Omental fat pad (tissue), 4 donors: ENCODE data around the gene VPS54. TPM values are rescaled to one million over a fixed set of nuclear protein-coding genes. Genes with fewer than 3 reads are reported as not detected.
A peak's percentile ranks its signal among the peaks of the same experiment; 100 is the strongest.

Experiments
- ATAC-seq: fragments of 150-250 bp; one replicate; pipeline ENCODE4 v1.9.1; 2016; ENCODE audit warnings: mild to moderate bottlenecking, moderate library complexity; ENCODE audit not compliant: low FRiP score
- DNase-seq: peaks from one replicate; pipeline ENCODE4 v3.0.0-alpha.2; 2019; ENCODE audit warnings: low spot score
- total RNA-seq, 4 donors: library from RNA; depleted of rRNA; stranded (reverse); fragments of >200 nt; gene quantifications; one replicate each; pipeline ENCODE4 v1.1.0, GENCODE V29; 2016
- TF ChIP-seq, protein P1 (sequence below), 3 donors: fragments of 450-650 bp; IDR thresholded peaks; one replicate each; pipeline ENCODE4 v1.5.1; 2016 to 2017; ENCODE audit warnings: antibody characterized with exemption in 3 of 3, mild to moderate bottlenecking in 3 of 3, moderate library complexity in 2 of 3

VPS54 gene
- total RNA-seq, 4 donors from 2014 or later, result 19.8 to 40.5 (median 26.9) TPM

DNA sequence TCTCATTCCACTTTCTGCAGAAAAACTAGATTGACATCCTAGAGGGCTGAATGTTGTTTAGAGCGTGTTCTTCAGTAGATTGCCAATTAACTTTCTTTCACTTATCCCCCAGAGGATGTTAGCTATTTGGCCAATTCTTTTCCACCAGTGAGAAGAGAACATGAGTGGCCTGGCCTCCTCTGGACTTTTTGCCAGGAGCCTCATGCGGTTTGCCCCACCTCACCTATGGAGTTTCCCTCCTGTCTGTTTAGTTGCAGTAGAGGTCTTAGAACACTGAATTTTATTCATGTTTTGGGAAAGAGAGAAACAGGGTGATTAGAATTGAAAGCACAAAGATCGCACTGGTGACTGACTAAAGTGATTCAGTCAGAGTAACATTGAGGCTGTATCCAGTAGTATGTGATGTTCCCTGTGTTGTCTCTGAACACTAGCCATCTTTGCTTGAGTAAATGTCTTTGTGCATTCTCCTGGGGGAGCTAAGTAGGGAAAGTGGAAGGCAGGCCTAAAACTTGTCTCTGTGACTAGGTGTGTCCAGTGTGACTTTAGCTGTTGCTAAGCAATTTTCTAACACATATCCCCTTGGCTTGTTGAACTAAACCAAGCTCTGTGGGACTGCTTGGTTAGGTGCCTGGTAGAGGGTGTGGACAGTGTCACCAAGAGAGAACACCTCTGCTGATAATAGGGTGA, 143.5 kb downstream of the VPS54 start:
- DNase-seq, result no peak
- no peak for ATAC-seq
- TF ChIP-seq, protein P1, sequence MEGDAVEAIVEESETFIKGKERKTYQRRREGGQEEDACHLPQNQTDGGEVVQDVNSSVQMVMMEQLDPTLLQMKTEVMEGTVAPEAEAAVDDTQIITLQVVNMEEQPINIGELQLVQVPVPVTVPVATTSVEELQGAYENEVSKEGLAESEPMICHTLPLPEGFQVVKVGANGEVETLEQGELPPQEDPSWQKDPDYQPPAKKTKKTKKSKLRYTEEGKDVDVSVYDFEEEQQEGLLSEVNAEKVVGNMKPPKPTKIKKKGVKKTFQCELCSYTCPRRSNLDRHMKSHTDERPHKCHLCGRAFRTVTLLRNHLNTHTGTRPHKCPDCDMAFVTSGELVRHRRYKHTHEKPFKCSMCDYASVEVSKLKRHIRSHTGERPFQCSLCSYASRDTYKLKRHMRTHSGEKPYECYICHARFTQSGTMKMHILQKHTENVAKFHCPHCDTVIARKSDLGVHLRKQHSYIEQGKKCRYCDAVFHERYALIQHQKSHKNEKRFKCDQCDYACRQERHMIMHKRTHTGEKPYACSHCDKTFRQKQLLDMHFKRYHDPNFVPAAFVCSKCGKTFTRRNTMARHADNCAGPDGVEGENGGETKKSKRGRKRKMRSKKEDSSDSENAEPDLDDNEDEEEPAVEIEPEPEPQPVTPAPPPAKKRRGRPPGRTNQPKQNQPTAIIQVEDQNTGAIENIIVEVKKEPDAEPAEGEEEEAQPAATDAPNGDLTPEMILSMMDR (IDR thresholded peaks at IDR 0.05), result no peak

- DNase-seq (no peak), ATAC-seq (peak; percentile 15)
- TF ChIP-seq, protein P1 (IDR thresholded peaks at IDR 0.05), result no peak
These were observed 144.1 kb downstream of the VPS54 start for GRCh38 chr2:63875131-63875527.

DNA sequence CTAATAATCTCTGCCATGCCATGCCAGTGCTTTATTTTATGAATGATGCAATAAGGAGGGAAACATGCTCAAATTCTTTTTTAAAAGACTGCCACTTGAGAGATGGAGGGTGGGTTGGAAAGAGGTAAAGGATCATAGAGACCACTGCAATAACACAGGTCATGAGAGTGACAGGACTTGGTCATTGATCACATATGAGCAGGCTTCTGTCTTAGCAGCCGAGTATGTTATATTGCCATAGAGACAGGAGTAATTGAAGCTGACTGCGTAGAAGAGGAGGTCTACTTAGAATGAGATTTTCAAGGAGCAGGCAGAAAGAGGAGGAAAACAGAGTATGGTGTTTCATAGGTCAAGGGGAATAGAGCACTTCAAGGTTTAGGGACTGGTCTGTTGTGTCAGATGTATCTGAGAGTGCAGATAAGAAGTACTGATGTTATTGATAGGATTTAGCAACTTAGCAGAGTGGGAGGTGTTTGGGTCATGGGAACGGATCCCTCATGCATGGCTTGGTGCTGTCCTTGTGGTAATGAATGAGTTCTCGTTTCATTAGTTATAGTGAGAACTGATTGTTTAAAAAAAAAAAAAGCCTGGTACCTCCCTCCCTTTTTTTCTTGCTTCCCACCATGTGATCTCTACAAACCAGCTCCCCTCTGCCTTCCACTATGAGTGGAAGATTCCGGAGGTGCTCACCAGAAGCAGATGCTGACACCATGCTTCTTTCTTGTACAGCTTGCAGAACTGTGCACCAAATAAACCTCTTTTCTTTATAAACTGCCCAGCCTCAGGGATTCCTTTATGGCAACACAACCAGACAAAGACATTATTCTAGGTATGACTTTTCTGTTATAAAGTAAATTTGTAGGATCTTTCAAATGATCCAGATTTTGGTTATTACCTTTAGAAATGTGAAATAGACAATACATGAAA, 144.8 kb downstream of the VPS54 start:
- TF ChIP-seq, protein P1 (IDR thresholded peaks at IDR 0.05), result no peak

DNA sequence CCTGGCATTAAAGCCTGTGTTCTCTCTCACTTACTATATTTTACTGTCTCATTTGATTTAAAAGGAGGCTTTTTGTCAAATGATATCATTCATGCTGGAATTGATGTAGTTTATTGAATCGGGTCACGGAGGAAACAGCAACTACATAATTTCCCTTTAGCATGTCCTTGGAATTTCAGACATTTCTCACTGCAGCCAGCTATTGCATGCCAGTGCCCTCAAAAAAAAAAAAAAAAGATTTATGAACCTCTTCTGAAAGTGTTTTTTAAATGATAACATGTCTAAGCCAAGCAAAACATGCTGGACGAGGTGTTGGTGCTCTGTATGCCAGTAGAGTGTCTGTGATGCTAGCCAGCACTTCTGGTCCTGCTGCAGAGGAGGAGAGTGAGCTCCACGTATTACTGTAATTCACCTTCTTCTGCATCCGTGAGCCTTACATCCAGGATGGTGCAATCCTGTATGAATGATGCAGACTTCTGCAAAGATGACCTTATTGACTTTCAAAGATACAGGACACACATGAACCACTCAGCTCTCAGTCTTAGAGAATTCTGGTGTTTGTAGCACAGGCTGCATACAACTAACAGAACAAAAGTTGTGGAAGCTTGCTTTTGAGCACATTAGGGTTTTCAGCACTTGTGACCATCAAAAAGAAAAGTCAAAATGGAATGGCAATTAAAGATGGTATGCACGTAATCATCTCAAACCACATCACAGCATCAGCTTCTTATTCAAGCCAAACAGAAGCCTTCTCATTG, 146.5 kb downstream of the VPS54 start:
- DNase-seq (no peak), ATAC-seq (no peak)
- TF ChIP-seq, protein P1 (IDR thresholded peaks at IDR 0.05), result no peak

More for the DNA sequence above, 144.8 kb downstream of the VPS54 start:
- DNase-seq (no peak), ATAC-seq (no peak)

DNA sequence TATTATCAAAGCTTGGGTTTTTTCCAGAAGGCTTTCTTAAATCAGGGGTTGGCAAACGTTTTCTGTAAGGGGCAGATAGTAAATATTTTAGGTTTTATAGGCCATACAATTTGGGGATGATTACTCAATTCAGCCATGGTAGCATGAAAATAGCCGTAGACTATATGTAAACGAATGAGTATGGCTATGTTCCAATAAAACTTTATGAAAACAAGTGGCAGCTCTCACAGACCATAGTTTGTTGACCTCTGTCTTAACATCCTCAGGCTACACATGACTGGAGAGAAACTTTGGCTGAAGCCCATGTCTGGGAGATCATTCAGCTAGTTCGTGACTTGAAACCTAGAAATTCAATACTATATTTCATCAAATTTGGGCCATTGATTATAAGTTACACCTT, 147.4 kb downstream of the VPS54 start:
- TF ChIP-seq, protein P1 (IDR thresholded peaks at IDR 0.05), result no peak
- ATAC-seq, result no peak

DNA sequence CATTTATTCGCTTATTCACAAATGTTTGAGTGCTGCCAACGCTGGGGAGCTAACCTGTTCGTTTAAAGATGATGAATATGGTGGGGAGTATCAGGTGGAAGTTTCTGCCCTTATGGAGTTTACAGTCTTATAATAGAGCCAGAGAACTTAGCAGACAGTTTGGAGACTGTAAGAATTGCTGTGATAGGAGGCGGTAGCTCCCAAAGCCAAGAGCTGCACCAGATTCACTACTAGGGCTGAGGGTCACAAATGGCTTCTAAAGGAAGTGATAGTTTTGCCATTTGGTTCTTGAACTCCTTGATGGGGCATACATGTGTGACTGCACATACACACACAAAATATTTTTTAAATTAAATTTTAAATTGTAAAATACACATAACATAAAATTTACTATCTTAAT, 148.5 kb downstream of the VPS54 start:
- DNase-seq (no peak), ATAC-seq (no peak)
- TF ChIP-seq, protein P1 (IDR thresholded peaks at IDR 0.05), result no peak

More for the DNA sequence above, 147.4 kb downstream of the VPS54 start:
- no peak for DNase-seq
